Fibroblast of lung (primary cell): ENCODE measurements around the gene CCDC47. TPM values are rescaled to one million over a fixed set of nuclear protein-coding genes. Genes with fewer than 3 reads are reported as not detected.

Experiments used
- DNase-seq, 2 donors: peaks; one replicate each; pipeline versions ENCODE4 v3.0.0 to v3.0.0-alpha.2; 2010; ENCODE audit warnings: low read depth in 2 of 2
- H2AFZ ChIP-seq: 2 replicates; pipeline ENCODE4 v1.5.1; 2012; ENCODE audit warnings: low read length, control low read depth, inconsistent platforms
- H3K27ac ChIP-seq: 2 replicates; pipeline ENCODE4 v1.5.1; 2011; ENCODE audit warnings: low read length, control low read depth; ENCODE audit not compliant: insufficient read depth
- H3K27me3 ChIP-seq: 2 replicates; pipeline ENCODE4 v1.5.1; 2011; ENCODE audit warnings: mild to moderate bottlenecking, low read length; ENCODE audit not compliant: control insufficient read depth, insufficient read depth
- H3K36me3 ChIP-seq: 2 replicates; pipeline ENCODE4 v1.5.1; 2011; ENCODE audit warnings: low read length; ENCODE audit not compliant: control insufficient read depth, insufficient read depth
- H3K4me1 ChIP-seq: 2 replicates; pipeline ENCODE4 v1.5.1; 2011; ENCODE audit warnings: low read length; ENCODE audit not compliant: control insufficient read depth, insufficient read depth; ENCODE audit errors: extremely low read depth
- H3K4me2 ChIP-seq: 2 replicates; pipeline ENCODE4 v1.5.1; 2011; ENCODE audit warnings: low read length, control low read depth; ENCODE audit not compliant: insufficient read depth; ENCODE audit errors: extremely low read depth
- H3K4me3 ChIP-seq, 4 experiments: fragments of 200-600 bp in 1 of 4; sonication (generic) in 1 of 4; replicated peaks in 1 of 4; 2 replicates each; pipeline ENCODE4 v1.5.1; 2011 to 2016; ENCODE audit warnings: low read length in 4 of 4, low read depth in 3 of 4, mild to moderate bottlenecking in 3 of 4, control low read depth in 2 of 4, inconsistent platforms in 1 of 4, mixed read lengths in 1 of 4; ENCODE audit not compliant: insufficient read depth in 1 of 4; ENCODE audit errors: control extremely low read depth in 1 of 4
- H3K79me2 ChIP-seq: 2 replicates; pipeline ENCODE4 v1.5.1; 2012; ENCODE audit warnings: mild to moderate bottlenecking, low read length, inconsistent platforms; ENCODE audit not compliant: control insufficient read depth, insufficient read depth
- H3K9ac ChIP-seq: 2 replicates; pipeline ENCODE4 v1.5.1; 2011; ENCODE audit warnings: mild to moderate bottlenecking, low read length, control low read depth; ENCODE audit not compliant: insufficient read depth
- H3K9me3 ChIP-seq: 2 replicates; pipeline ENCODE4 v1.5.1; 2012; ENCODE audit warnings: low read depth, low read length; ENCODE audit not compliant: control insufficient read depth, insufficient read depth
- H4K20me1 ChIP-seq: 2 replicates; pipeline ENCODE4 v1.5.1; 2011; ENCODE audit warnings: low read length; ENCODE audit not compliant: control insufficient read depth, insufficient read depth; ENCODE audit errors: extremely low read depth
- EZH2 ChIP-seq: IDR thresholded peaks from 2 replicates; pipeline ENCODE4 v1.5.1; 2012; ENCODE audit warnings: low read length, control low read depth, mild to moderate bottlenecking; ENCODE audit errors: missing control alignments
- polyA plus RNA-seq, 2 donors: library from polyadenylated mRNA; depleted of rRNA in 1 of 2; stranded (reverse) in 1 of 2; unstranded in 1 of 2; fragments of >200 nt; gene quantifications; 2 replicates each; pipeline ENCODE4 v1.2.1, GENCODE V29; 2011 to 2012; ENCODE audit warnings: missing spikeins in 1 of 2
- total RNA-seq: library from RNA; depleted of rRNA; stranded (reverse); fragments of >200 nt; gene quantifications from 2 replicates; pipeline ENCODE4 v1.2.1, GENCODE V29; 2014
- TF ChIP-seq, protein P1 (sequence below), 2 donors: IDR thresholded peaks in 1 of 2; conservative IDR thresholded peaks in 1 of 2; 1 replicate in 1 of 2; 2 replicates in 1 of 2; pipeline ENCODE4 v1.5.1; 2011 to 2012; ENCODE audit warnings: low read length in 2 of 2, control low read depth in 1 of 2, inconsistent platforms in 1 of 2, low read depth in 1 of 2, mild to moderate bottlenecking in 1 of 2

Gene CCDC47
- total and polyA plus RNA-seq, 2 donors (not counting 1 experiment from before 2014, with no cell fraction given), result 65.6 to 83.2 TPM

GRCh38 chr17:63820963-63821561 lies 47.7 kb upstream of the CCDC47 start:
- no peaks in the 10 kb centered on the region for H3K9me3 ChIP-seq
- H3K36me3 ChIP-seq, result peaks cover 52% of the 10 kb centered on the region
- no peak overlapping the region for H3K4me3 ChIP-seq
- no peak overlapping the region for H3K9ac ChIP-seq
- no peaks in the 10 kb centered on the region for H4K20me1 ChIP-seq
- H2AFZ ChIP-seq, result no peak overlapping the region
- H3K79me2 ChIP-seq, result peaks cover 21% of the 10 kb centered on the region
- TF ChIP-seq, protein P1, sequence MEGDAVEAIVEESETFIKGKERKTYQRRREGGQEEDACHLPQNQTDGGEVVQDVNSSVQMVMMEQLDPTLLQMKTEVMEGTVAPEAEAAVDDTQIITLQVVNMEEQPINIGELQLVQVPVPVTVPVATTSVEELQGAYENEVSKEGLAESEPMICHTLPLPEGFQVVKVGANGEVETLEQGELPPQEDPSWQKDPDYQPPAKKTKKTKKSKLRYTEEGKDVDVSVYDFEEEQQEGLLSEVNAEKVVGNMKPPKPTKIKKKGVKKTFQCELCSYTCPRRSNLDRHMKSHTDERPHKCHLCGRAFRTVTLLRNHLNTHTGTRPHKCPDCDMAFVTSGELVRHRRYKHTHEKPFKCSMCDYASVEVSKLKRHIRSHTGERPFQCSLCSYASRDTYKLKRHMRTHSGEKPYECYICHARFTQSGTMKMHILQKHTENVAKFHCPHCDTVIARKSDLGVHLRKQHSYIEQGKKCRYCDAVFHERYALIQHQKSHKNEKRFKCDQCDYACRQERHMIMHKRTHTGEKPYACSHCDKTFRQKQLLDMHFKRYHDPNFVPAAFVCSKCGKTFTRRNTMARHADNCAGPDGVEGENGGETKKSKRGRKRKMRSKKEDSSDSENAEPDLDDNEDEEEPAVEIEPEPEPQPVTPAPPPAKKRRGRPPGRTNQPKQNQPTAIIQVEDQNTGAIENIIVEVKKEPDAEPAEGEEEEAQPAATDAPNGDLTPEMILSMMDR (conservative IDR thresholded peaks at IDR 0.05 in 1 of 2, IDR thresholded peaks at IDR 0.05 in 1 of 2; ENCODE audit: low read depth in 1 of 2, low read length in 2 of 2), result no peak
- TF ChIP-seq EZH2, result no peak
- H3K4me1 ChIP-seq, result peaks cover 5% of the 10 kb centered on the region
- H3K27ac ChIP-seq, result no peak overlapping the region
- H3K27me3 ChIP-seq, result no peaks in the 10 kb centered on the region
- no peak overlapping the region for H3K4me2 ChIP-seq
- no peak for DNase-seq

GRCh38 chr17:63819585-63820537 lies 46.5 kb upstream of the CCDC47 start:
- Histone ChIP-seq H3K27ac (no peak overlapping the region), H3K79me2 (peaks cover 9% of the 10 kb centered on the region), H3K4me3 (no peak overlapping the region), H3K36me3 (peaks cover 51% of the 10 kb centered on the region), H3K4me1 (no peaks in the 10 kb centered on the region), H3K9me3 (no peaks in the 10 kb centered on the region), H3K4me2 (no peak overlapping the region), H4K20me1 (no peaks in the 10 kb centered on the region), H2AFZ (no peak overlapping the region), H3K9ac (no peak overlapping the region), H3K27me3 (no peaks in the 10 kb centered on the region)
- no peak for DNase-seq
- TF ChIP-seq, protein P1 (conservative IDR thresholded peaks at IDR 0.05 in 1 of 2, IDR thresholded peaks at IDR 0.05 in 1 of 2; ENCODE audit: low read depth in 1 of 2, low read length in 2 of 2), result no peak
- TF ChIP-seq EZH2, result no peak

DNA sequence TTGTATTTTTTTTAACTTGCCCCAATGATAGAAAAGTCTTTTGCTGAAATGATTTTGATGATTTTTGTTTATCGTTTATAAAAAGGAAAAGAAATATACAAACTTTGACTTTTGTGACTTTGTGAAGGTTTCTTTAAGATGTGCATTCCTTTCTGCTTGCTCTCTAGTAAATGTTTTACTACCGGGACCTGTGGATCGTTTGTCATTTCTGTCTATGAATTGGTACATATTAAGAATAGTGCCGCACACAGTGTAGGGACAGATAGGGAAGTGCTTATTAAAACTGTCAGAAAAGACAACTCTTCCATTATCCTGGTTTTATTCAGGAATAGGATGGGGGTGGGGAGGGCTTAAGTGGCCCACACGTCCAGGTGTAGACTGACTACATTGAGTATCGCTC lies 45.7 kb upstream of the CCDC47 start:
- Histone ChIP-seq H3K27me3 (no peaks in the 10 kb centered on the region), H3K4me1 (no peaks in the 10 kb centered on the region), H3K4me3 (no peak overlapping the region), H3K27ac (no peak overlapping the region), H3K4me2 (no peak overlapping the region), H4K20me1 (no peaks in the 10 kb centered on the region), H3K36me3 (peaks cover 45% of the 10 kb centered on the region), H3K9ac (no peak overlapping the region), H3K9me3 (no peaks in the 10 kb centered on the region), H3K79me2 (peaks cover 6% of the 10 kb centered on the region), H2AFZ (no peak overlapping the region)
- no peak for DNase-seq
- TF ChIP-seq EZH2, result no peak
- TF ChIP-seq, protein P1 (conservative IDR thresholded peaks at IDR 0.05 in 1 of 2, IDR thresholded peaks at IDR 0.05 in 1 of 2; ENCODE audit: low read depth in 1 of 2, low read length in 2 of 2), result no peak
